SK-N-SH treated with all-trans-retinoic acid at 6 μM for 48 hours (cell line): ENCODE results near the gene KLHDC10.
"Not testable (repeated sequence)": the region's sequence is repeated elsewhere in the genome, so short reads cannot be mapped to it uniquely, and the experiment has no call there.

Experiments used
- ATAC-seq: fragments of 200-7000 bp; cut with Tn5 transposase; 3 replicates; pipeline ENCODE4 v1.9.1; 2020; ENCODE audit warnings: mild to moderate bottlenecking, moderate library complexity
- ARNTL ChIP-seq: fragments of 450-650 bp; formaldehyde crosslinking; IDR thresholded peaks from 2 replicates; pipeline ENCODE4 v1.5.0; 2020; ENCODE audit warnings: low read depth, mild to moderate bottlenecking, moderate library complexity, borderline replicate concordance
- BACH2 ChIP-seq: fragments of 250-450 bp; sonication (Bioruptor Pico); IDR thresholded peaks from 2 replicates; pipeline ENCODE4 v1.9.0; 2021; ENCODE audit warnings: mild to moderate bottlenecking, borderline replicate concordance
- CSDC2 ChIP-seq: fragments of 250-450 bp; sonication (Bioruptor Pico); IDR thresholded peaks from 2 replicates; pipeline ENCODE4 v1.5.0; 2020; ENCODE audit warnings: mild to moderate bottlenecking, moderate library complexity
- GLIS3 ChIP-seq: fragments of 250-450 bp; sonication (Bioruptor Pico); IDR thresholded peaks from 2 replicates; pipeline ENCODE4 v1.5.0; 2020; ENCODE audit warnings: mild to moderate bottlenecking, moderate library complexity
- ISL1 ChIP-seq: fragments of 250-450 bp; sonication (Bioruptor Pico); IDR thresholded peaks from 2 replicates; pipeline ENCODE4 v2.1.2; 2022; ENCODE audit warnings: mild to moderate bottlenecking, moderate library complexity
- OSR1 ChIP-seq: fragments of 250-450 bp; sonication (Bioruptor Pico); IDR thresholded peaks from 2 replicates; pipeline ENCODE4 v1.8.0; 2022; ENCODE audit warnings: moderate library complexity, mild to moderate bottlenecking, inconsistent platforms
- PPARA ChIP-seq: fragments of 250-450 bp; sonication (Bioruptor Pico); IDR thresholded peaks from 2 replicates; pipeline ENCODE4 v1.5.0; 2020; ENCODE audit warnings: mild to moderate bottlenecking, borderline replicate concordance
- RARB ChIP-seq: fragments of 250-450 bp; sonication (Bioruptor Pico); IDR thresholded peaks from 2 replicates; pipeline ENCODE4 v1.8.0; 2021; ENCODE audit warnings: mild to moderate bottlenecking, moderate library complexity
- SNAI2 ChIP-seq: fragments of 250-450 bp; sonication (Bioruptor Pico); IDR thresholded peaks from 2 replicates; pipeline ENCODE4 v1.5.0; 2020; ENCODE audit warnings: mild to moderate bottlenecking, moderate library complexity
- TCF4 ChIP-seq: fragments of 250-450 bp; sonication (Bioruptor Pico); IDR thresholded peaks from 2 replicates; pipeline ENCODE4 v1.8.0; 2021; ENCODE audit warnings: mild to moderate bottlenecking, moderate library complexity, borderline replicate concordance
- TOX ChIP-seq: fragments of 250-450 bp; sonication (Bioruptor Pico); IDR thresholded peaks from 2 replicates; pipeline ENCODE4 v1.8.0; 2021; ENCODE audit warnings: mild to moderate bottlenecking, moderate library complexity, borderline replicate concordance
- ZFP3 ChIP-seq: fragments of 250-450 bp; sonication (Bioruptor Pico); IDR thresholded peaks from 2 replicates; pipeline ENCODE4 v1.5.0; 2020; ENCODE audit warnings: mild to moderate bottlenecking, moderate library complexity
- ZNF565 ChIP-seq: fragments of 450-650 bp; formaldehyde crosslinking; conservative IDR thresholded peaks from 2 replicates; pipeline ENCODE4 v1.5.0; 2020; ENCODE audit warnings: low read depth, mild to moderate bottlenecking, moderate library complexity
- ZNF70 ChIP-seq: fragments of 450-650 bp; formaldehyde crosslinking; IDR thresholded peaks from 2 replicates; pipeline ENCODE4 v1.5.0; 2020; ENCODE audit warnings: mild to moderate bottlenecking, moderate library complexity
- ZNF8 ChIP-seq: fragments of 450-650 bp; formaldehyde crosslinking; IDR thresholded peaks from 2 replicates; pipeline ENCODE4 v1.5.0; 2020; ENCODE audit warnings: mild to moderate bottlenecking, moderate library complexity
- TF ChIP-seq, protein P1 (sequence below): fragments of 250-450 bp; sonication (Bioruptor Pico); IDR thresholded peaks from 2 replicates; pipeline ENCODE4 v1.5.0; 2020; ENCODE audit warnings: mild to moderate bottlenecking, moderate library complexity
- TF ChIP-seq, protein P2 (sequence below): fragments of 250-450 bp; sonication (Bioruptor Pico); IDR thresholded peaks from 2 replicates; pipeline ENCODE4 v1.5.1; 2021; ENCODE audit warnings: mild to moderate bottlenecking, moderate library complexity
- TF ChIP-seq, protein P3 (sequence below): fragments of 250-450 bp; sonication (Bioruptor Pico); IDR thresholded peaks from 2 replicates; pipeline ENCODE4 v1.8.0; 2020; ENCODE audit warnings: mild to moderate bottlenecking, moderate library complexity, borderline replicate concordance
- TF ChIP-seq, protein P4 (sequence below): fragments of 250-450 bp; sonication (Bioruptor Pico); IDR thresholded peaks from 2 replicates; pipeline ENCODE4 v1.8.0; 2021; ENCODE audit warnings: low read depth, mild to moderate bottlenecking, moderate library complexity, borderline replicate concordance

The KLHDC10 gene

DNA sequence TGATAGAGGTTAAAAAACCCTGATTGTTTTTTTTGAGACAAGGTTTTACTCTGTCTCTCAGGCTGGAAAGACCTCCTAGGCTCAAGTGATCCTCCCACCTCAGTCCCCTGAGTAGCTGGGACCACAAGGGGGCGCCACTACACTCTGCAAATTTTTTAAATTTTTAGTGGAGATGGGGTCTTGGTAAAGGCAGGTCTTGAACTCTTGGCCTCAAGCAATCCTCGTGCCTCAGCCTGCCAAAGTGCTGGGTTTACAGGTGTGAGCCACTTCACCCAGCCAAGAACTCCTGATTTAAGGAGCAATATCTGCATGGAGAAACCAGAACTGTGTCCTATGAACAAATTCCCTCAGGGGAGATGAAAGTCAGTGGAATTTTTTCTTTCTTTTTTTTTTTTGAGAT, 7.3 kb upstream of the KLHDC10 start:
- peak; percentile 84 for ATAC-seq

DNA sequence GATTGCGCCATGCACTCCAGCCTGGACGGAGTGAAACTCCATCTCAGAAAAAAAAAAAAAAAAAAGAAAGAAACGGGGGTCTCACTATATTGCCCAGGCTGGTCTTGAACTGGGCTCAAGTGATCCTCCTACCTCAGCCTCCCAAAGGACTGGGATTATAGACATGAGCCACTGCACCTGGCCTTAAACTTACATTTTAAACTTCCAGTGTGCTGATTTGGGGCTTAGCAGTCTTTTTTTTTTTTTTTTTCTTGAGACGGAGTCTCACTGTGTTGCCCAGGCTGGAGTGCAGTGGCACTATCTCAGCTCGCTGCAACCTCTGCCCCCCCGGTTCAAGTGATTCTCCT, 5.8 kb upstream of the KLHDC10 start:
- ATAC-seq: not testable (repeated sequence)

More for the DNA sequence above, 7.3 kb upstream of the KLHDC10 start:
- TF ChIP-seq TCF4 (CRISPR knock-in tag) (no peak), SNAI2 (CRISPR knock-in tag) (no peak), CSDC2 (no peak), OSR1 (CRISPR knock-in tag) (no peak), ZNF565 (no peak), TOX (CRISPR knock-in tag) (no peak), ZFP3 (no peak), BACH2 (CRISPR knock-in tag) (no peak), RARB (CRISPR knock-in tag) (no peak), GLIS3 (no peak), PPARA (CRISPR knock-in tag) (no peak)
- TF ChIP-seq, protein P1, sequence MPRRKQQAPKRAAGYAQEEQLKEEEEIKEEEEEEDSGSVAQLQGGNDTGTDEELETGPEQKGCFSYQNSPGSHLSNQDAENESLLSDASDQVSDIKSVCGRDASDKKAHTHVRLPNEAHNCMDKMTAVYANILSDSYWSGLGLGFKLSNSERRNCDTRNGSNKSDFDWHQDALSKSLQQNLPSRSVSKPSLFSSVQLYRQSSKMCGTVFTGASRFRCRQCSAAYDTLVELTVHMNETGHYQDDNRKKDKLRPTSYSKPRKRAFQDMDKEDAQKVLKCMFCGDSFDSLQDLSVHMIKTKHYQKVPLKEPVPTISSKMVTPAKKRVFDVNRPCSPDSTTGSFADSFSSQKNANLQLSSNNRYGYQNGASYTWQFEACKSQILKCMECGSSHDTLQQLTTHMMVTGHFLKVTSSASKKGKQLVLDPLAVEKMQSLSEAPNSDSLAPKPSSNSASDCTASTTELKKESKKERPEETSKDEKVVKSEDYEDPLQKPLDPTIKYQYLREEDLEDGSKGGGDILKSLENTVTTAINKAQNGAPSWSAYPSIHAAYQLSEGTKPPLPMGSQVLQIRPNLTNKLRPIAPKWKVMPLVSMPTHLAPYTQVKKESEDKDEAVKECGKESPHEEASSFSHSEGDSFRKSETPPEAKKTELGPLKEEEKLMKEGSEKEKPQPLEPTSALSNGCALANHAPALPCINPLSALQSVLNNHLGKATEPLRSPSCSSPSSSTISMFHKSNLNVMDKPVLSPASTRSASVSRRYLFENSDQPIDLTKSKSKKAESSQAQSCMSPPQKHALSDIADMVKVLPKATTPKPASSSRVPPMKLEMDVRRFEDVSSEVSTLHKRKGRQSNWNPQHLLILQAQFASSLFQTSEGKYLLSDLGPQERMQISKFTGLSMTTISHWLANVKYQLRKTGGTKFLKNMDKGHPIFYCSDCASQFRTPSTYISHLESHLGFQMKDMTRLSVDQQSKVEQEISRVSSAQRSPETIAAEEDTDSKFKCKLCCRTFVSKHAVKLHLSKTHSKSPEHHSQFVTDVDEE: no peak
- TF ChIP-seq, protein P2, sequence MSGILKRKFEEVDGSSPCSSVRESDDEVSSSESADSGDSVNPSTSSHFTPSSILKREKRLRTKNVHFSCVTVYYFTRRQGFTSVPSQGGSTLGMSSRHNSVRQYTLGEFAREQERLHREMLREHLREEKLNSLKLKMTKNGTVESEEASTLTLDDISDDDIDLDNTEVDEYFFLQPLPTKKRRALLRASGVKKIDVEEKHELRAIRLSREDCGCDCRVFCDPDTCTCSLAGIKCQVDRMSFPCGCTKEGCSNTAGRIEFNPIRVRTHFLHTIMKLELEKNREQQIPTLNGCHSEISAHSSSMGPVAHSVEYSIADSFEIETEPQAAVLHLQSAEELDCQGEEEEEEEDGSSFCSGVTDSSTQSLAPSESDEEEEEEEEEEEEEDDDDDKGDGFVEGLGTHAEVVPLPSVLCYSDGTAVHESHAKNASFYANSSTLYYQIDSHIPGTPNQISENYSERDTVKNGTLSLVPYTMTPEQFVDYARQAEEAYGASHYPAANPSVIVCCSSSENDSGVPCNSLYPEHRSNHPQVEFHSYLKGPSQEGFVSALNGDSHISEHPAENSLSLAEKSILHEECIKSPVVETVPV (CRISPR knock-in tag): no peak
- TF ChIP-seq, protein P3, sequence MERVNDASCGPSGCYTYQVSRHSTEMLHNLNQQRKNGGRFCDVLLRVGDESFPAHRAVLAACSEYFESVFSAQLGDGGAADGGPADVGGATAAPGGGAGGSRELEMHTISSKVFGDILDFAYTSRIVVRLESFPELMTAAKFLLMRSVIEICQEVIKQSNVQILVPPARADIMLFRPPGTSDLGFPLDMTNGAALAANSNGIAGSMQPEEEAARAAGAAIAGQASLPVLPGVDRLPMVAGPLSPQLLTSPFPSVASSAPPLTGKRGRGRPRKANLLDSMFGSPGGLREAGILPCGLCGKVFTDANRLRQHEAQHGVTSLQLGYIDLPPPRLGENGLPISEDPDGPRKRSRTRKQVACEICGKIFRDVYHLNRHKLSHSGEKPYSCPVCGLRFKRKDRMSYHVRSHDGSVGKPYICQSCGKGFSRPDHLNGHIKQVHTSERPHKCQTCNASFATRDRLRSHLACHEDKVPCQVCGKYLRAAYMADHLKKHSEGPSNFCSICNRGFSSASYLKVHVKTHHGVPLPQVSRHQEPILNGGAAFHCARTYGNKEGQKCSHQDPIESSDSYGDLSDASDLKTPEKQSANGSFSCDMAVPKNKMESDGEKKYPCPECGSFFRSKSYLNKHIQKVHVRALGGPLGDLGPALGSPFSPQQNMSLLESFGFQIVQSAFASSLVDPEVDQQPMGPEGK: no peak
- TF ChIP-seq, protein P4, sequence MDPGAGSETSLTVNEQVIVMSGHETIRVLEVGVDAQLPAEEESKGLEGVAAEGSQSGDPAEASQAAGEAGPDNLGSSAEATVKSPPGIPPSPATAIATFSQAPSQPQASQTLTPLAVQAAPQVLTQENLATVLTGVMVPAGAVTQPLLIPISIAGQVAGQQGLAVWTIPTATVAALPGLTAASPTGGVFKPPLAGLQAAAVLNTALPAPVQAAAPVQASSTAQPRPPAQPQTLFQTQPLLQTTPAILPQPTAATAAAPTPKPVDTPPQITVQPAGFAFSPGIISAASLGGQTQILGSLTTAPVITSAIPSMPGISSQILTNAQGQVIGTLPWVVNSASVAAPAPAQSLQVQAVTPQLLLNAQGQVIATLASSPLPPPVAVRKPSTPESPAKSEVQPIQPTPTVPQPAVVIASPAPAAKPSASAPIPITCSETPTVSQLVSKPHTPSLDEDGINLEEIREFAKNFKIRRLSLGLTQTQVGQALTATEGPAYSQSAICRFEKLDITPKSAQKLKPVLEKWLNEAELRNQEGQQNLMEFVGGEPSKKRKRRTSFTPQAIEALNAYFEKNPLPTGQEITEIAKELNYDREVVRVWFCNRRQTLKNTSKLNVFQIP: no peak

DNA sequence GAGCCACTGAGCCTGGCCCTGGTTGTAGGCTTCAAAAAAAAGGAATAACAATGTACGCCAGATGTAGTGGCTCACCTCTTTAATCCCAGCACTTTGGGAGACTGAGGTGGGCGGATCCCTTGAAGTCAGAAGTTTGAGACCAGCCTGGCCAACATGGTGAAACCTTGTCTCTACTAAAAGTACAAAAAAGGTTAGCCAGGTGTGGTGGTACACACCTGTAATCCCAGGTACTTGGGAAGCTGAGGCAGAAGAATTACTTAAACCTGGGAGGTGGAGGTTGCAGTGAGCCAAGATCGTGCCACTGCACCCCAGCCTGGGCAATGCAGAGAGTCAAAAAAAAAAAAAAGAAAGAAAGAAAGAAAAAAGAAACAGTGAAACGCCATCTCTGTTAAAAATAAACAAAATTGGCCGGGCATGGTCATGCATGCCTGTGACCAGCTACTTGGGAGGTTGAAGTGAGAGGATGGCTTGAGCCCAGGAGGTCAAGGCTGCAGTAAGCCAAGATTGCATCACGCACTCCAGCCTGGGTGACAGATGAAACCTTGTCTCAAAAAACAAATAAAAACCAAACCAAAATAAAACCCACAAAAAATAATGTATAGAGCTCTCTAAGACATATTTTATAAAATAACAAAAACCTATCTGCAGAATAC, 4.7 kb upstream of the KLHDC10 start:
- no peak for TF ChIP-seq PPARA (CRISPR knock-in tag)
- no peak for TF ChIP-seq ARNTL (CRISPR knock-in tag)
- TF ChIP-seq, protein P2 (CRISPR knock-in tag): no peak
- no peak for TF ChIP-seq ZNF8 (CRISPR knock-in tag)
- TF ChIP-seq GLIS3: no peak
- TF ChIP-seq BACH2 (CRISPR knock-in tag): no peak
- TF ChIP-seq, all 23 proteins: peak for 0

DNA sequence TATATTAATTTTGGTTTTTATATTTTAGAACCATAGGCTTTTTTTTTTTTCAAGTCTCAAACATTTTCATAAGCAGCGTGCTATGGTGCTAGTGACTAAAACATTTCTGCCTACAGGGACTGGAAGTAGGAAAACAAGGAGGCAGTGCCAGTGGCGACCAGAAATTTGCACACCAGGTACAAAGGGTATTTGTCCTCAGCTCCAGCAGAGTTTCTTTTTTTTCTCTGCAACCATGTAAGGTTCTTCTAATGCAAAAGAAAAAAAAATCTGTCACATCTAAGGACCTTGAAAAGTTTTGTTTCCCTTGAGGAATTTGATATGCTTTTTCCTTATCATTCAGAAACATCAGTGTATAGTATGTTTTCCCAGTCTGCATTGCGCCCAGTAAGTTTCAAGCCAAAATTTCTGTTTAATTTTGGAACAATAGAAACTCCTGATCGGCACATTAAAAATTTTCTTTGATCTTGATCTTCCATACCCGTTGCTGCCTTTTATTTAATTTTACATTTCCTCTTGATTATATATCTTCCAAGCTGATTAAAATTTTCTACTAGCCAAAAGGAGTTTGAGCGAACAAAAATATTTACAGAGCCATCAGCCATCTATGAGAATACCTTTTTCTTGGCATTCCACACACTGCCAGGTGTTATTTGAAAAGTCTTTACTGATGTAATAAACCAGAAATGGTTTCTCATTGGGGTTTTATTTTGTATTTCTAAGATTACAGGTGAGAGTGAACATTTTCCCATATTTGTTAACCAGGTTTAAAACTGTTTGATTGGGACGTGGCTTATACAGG, 956 bp upstream of the KLHDC10 start:
- TF ChIP-seq, protein P1: no peak
- TF ChIP-seq, protein P4: no peak
- TF ChIP-seq ZNF70 (CRISPR knock-in tag) (no peak), ARNTL (CRISPR knock-in tag) (no peak), TCF4 (CRISPR knock-in tag) (no peak), SNAI2 (CRISPR knock-in tag) (no peak), RARB (CRISPR knock-in tag) (no peak), ISL1 (CRISPR knock-in tag) (no peak), TOX (CRISPR knock-in tag) (no peak), ZFP3 (no peak), BACH2 (CRISPR knock-in tag) (no peak)
- ATAC-seq: no peak

More for the DNA sequence above, 4.7 kb upstream of the KLHDC10 start:
- no peak for ATAC-seq
